ENCODE measurements around the gene NAA15.

DNA sequence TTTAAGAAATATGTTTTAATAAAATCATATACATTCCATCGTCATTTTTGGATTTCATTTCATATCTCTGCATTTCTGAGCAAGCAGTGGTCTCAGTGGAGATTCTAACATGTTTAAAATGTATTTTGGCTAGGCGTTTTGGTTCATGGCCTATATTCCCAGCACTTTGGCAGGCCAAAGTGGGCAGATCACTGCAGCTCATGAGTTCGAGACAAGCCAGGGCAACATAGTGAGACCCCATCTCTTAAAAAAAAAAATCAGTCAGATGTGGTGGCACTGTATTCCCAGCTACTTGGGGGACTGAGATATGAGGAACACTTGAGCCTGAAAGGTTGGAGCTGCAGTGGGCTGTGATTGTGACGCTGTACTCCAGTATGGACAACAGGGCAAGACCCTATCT, 85.1 kb downstream of the NAA15 start:
- TF ChIP-seq, protein P1, sequence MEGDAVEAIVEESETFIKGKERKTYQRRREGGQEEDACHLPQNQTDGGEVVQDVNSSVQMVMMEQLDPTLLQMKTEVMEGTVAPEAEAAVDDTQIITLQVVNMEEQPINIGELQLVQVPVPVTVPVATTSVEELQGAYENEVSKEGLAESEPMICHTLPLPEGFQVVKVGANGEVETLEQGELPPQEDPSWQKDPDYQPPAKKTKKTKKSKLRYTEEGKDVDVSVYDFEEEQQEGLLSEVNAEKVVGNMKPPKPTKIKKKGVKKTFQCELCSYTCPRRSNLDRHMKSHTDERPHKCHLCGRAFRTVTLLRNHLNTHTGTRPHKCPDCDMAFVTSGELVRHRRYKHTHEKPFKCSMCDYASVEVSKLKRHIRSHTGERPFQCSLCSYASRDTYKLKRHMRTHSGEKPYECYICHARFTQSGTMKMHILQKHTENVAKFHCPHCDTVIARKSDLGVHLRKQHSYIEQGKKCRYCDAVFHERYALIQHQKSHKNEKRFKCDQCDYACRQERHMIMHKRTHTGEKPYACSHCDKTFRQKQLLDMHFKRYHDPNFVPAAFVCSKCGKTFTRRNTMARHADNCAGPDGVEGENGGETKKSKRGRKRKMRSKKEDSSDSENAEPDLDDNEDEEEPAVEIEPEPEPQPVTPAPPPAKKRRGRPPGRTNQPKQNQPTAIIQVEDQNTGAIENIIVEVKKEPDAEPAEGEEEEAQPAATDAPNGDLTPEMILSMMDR (IDR thresholded peaks at IDR 0.05; ENCODE audit: low read depth, low read length, poor library complexity, severe bottlenecking), result no peak
- TF ChIP-seq EZH2phosphoT487 (IDR thresholded peaks at IDR 0.05; ENCODE audit: borderline replicate concordance, low read length), result no peak
